ENCODE data around the gene DSE.

Gene DSE

GRCh38 chr6:116447052-116447451 lies 76.3 kb downstream of the DSE start:
- DNase-seq (ENCODE audit: low read depth in 2 of 2), result no peak

- DNase-seq (ENCODE audit: low read depth in 2 of 2), result no peak
These were observed 76.8 kb downstream of the DSE start for GRCh38 chr6:116447496-116448011.

GRCh38 chr6:116449565-116449964 lies 78.8 kb downstream of the DSE start:
- DNase-seq (ENCODE audit: low read depth in 2 of 2), result no peak

- no peak for DNase-seq (ENCODE audit: low read depth in 2 of 2)
These were observed 79.5 kb downstream of the DSE start for GRCh38 chr6:116450185-116450710.

GRCh38 chr6:116450769-116451740 lies 80.3 kb downstream of the DSE start:
- no peak for DNase-seq (ENCODE audit: low read depth in 2 of 2)

GRCh38 chr6:116451916-116452315 lies 81.2 kb downstream of the DSE start:
- DNase-seq (ENCODE audit: low read depth in 2 of 2), result no peak

GRCh38 chr6:116452531-116452930 lies 81.8 kb downstream of the DSE start:
- no peak for DNase-seq (ENCODE audit: low read depth in 2 of 2)

GRCh38 chr6:116456106-116456505 lies 85.4 kb downstream of the DSE start:
- DNase-seq (ENCODE audit: low read depth in 2 of 2), result no peak

- DNase-seq (ENCODE audit: low read depth in 2 of 2), result no peak
These were observed 86.2 kb downstream of the DSE start for GRCh38 chr6:116456927-116457326.

- no peak for DNase-seq (ENCODE audit: low read depth in 2 of 2)
These were observed 87.5 kb downstream of the DSE start for GRCh38 chr6:116458264-116458663.

- no peak for DNase-seq (ENCODE audit: low read depth in 2 of 2)
These were observed 89.2 kb downstream of the DSE start for GRCh38 chr6:116459927-116460326.

GRCh38 chr6:116461331-116461931 lies 90.7 kb downstream of the DSE start, which contains the start of gene CALHM6:
CALHM6 (plus strand) TSS chr6:116461375; CDS start chr6:116461930, 555 bp downstream.
- no peak for DNase-seq (ENCODE audit: low read depth in 2 of 2)

GRCh38 chr6:116461932-116462885 lies 91.5 kb downstream of the DSE start:
- peak; percentile 35 to 41 for DNase-seq (ENCODE audit: low read depth in 2 of 2)

GRCh38 chr6:116463301-116463700 lies 92.6 kb downstream of the DSE start:
- DNase-seq (ENCODE audit: low read depth in 2 of 2), result no peak

- DNase-seq (ENCODE audit: low read depth in 2 of 2), result no peak
These were observed 94.5 kb downstream of the DSE start for GRCh38 chr6:116465246-116465645.

GRCh38 chr6:116467096-116467495 lies 96.3 kb downstream of the DSE start:
- DNase-seq (ENCODE audit: low read depth in 2 of 2), result no peak

GRCh38 chr6:116467514-116467913 lies 96.8 kb downstream of the DSE start:
- no peak for DNase-seq (ENCODE audit: low read depth in 2 of 2)

GRCh38 chr6:116468293-116468692 lies 97.5 kb downstream of the DSE start:
- no peak for DNase-seq (ENCODE audit: low read depth in 2 of 2)

- DNase-seq (ENCODE audit: low read depth in 2 of 2), result no peak
These were observed 100.8 kb downstream of the DSE start for GRCh38 chr6:116471531-116471930.

GRCh38 chr6:116472706-116473105 lies 102.0 kb downstream of the DSE start:
- DNase-seq (ENCODE audit: low read depth in 2 of 2), result no peak

GRCh38 chr6:116475141-116475540 lies 104.4 kb downstream of the DSE start:
- no peak for DNase-seq (ENCODE audit: low read depth in 2 of 2)

All from stimulated activated CD4-positive, alpha-beta T cell treated with anti-CD3 and anti-CD28 coated beads, Interleukin-1b, Interleukin-23, amount 100 ng/mL, for 4 hours (primary cell).